ENCODE data around the gene CORO1C.

Gene CORO1C

DNA sequence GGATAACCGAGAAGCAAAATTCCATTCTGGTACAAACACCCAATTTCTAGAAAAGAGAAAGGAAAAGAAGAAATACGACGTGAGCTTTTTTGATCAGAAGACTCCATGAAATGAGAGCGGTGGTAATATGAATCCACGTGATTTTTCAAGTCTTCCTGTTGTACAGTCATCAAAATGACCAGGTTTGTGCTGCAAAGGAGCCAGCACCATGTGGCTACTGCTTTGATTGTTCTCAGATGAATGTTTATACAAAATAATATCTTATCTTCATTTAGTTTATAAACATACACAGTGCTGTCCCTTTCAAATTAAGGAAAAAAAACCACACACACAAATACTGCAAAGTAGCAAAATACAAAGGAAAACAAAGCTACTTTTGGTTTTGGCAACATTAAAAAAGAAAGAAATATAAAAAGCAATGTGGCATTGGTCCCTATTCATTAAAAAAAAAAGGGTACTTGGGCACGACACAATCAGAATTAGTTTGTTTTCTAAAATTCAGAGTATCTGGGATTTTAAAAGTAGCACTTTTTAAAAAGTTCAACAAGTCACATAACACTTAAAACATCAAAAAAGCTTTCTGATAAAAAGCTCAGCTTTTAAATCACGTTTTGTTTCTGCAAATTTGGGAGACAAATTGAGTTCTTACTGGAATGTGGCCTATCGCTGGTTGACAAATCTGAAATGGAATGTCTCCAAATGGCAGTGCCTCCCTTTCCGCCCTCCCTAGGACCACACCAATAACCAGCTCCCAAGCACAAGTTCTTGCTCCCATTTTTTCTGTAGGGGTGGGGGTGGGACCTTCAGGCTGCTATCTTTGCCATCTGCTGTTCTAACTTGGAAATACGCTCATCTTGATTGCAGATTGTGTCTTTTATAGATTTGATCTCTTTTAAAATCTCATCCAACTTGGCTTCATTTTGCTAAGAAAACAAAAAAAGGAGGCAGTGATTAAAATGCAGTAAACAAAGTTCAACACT is 84.4 kb downstream of the CORO1C start:
- no peak for DNase-seq

- no peak for DNase-seq
Observed at GRCh38 chr12:108645686-108646599, 85.4 kb downstream of the CORO1C start.

GRCh38 chr12:108644811-108645120 is 86.6 kb downstream of the CORO1C start:
- no peak for DNase-seq

GRCh38 chr12:108643941-108644810 is 87.1 kb downstream of the CORO1C start:
- DNase-seq: no peak

GRCh38 chr12:108642899-108643654 is 88.2 kb downstream of the CORO1C start:
- DNase-seq: no peak

DNA sequence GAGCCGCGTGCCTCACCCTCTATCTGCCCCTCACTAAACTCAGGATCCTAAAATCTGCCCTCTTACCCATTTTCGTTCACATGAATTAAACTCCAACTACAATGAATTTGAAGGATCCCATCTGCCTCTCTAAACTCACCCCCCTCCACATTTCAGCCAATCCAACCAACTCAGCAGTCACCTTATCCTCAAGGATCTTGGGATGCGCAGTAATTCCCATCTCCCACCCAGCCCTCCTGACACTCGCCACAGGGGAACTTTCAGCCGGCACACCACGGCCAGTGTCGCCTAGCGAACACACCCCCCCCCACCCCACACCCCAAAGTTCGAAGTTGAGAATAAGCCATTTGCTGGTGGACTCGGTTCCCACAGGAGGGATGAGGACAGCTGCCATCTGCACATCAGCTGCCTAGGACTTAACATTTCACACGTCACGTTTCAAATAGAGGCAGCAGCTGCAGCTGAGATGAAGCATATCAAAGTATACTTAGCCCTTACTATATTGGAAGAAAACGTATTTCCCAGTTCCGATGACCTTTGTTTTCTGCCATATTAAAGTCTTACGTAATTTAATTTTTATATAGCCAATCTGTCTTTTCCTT is 88.9 kb downstream of the CORO1C start:
- DNase-seq: peak; percentile 88

DNA sequence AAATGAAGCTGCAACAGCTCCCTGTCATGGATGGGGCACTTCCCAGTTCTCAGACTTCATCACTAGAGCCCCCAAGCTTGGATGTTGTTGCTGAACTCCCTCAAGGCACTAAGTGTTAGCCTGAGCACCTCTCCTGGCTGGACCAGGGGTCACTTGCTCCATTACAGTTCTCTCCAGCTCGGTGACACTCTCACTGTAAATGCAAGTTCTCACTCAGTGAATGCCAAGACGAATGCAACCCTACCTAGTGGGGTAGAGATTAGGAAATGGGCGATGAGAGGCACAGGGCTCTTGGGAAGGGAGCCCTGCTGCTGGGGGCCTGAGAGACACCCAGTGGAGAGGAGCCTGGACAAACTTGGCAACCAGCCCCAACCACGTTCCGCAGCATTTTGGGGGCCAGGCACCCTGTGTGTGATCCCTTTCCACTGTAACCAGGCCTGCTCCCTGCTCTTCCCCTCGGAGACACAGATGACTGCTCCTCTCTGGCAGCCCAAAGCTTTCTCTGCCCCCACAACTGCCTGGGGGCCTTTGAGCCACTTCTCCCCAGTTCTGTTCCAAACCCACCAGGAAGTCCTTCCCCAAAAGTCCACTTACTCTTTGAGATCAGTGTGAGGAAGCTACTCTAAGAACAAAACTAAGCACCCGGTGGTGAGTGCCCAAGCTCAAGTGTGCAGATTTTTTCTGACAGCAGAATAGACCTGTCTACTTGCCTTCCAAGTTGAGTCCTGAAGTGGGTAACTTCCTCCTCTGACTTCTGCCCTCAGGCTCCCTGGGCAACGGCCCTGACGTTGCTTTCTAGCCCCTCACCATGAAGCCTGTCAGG is 89.7 kb downstream of the CORO1C start:
- DNase-seq: no peak

- peak; percentile 72 for DNase-seq
Observed at GRCh38 chr12:108640802-108641445, 90.4 kb downstream of the CORO1C start.

DNA sequence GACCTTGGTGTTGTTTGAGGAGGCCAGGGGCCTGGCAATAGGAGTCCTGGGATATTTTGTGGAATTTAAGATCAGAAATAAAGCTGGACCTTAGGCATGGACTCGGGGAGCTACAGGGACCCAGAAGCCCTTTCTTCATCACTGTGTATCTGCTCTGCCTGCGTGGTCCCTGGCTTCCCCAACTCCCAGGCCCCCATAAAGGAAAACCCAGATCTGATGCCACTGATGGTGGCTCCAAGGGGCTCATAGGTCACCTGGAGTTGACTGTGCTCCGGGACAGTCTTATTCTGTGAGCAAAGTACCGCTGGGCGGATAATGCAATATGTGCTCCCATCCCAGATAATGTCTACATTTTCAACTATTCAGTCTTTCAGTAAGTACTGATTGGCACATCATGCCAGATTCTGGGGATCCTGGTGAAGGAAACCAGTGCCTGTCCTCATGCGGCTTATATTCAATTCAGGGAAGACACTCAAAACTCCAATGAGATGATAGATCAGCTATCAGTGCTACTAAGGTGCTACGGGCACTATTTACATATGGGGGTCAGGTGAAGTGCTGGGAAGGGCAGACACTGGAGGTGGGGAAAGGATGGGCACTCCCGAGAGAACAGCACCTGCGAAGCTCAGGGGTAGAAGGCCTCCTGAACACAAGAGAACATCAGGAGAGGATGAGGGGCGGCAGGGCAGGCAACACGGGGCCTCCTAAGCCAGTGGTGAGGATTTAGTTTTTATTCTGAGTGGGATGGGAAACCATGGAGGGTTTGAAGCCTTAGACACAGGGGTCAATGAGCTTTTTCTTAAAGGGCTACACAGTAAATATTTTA is 92.1 kb downstream of the CORO1C start:
- no peak for DNase-seq

- DNase-seq: no peak
Observed at GRCh38 chr12:108638141-108638827, 93.0 kb downstream of the CORO1C start.

- DNase-seq: no peak
Observed at GRCh38 chr12:108637222-108637971, 93.9 kb downstream of the CORO1C start.

DNA sequence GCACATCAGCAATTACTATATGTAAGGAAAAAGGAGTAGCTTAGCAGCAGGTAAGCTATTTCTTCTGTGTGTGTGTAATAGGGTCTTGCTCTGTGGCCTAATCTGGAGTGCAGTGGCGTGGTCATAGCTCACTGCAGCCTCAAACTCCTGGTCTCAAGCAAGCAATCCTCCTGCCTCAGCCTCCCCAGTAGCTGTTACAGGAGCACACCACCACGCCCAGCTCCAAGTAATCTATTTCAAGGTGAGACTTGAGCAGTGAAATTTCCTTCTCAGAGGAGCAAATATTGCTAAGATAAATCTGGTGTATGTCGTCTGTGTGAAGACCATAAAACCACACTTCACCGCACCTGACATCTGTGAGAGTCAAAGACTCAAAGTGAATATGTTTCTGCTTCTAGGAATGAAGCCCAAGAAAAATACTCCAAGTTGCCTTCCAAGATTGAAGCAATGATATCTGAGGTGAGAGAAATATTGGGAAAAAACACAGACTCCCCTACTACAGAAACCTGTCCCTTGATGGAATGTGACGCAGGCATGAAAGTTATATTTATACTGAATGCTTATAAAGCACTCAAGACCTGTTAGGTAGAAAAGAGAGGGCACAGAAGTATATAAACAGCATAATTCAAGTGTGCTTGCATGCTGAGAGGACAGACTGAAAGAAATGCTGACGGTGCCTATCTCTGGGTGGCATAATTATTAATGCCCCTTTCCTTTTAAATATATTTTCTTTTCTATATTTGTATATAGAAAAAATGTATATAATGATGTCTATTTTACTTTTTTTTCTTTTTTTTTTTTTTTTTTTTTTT is 95.1 kb downstream of the CORO1C start:
- no peak for DNase-seq

GRCh38 chr12:108635201-108635996 is 95.9 kb downstream of the CORO1C start:
- DNase-seq: peak; percentile 32

DNA sequence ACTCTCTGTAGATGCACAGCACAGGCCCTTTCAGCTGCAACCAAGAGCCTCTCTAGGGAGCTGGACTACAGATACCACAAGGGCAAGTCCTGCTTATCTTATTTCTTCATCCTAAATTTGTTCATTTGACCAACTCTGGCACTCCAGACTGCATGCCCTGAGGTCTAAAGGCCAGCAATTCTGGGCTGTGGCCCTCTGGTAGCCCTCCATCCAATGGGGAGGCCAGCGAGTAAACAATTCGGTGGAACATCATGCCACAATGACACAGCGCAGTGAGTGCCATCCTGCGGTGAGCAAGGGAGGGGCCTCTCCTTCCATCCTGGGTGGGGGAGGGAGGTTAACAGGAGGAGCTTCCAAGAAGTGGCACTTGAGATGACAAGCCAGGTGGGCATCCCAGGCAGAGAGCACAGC is 97.0 kb downstream of the CORO1C start:
- DNase-seq: peak; percentile 64

- DNase-seq: no peak
Observed at GRCh38 chr12:108633534-108634248, 97.6 kb downstream of the CORO1C start, which contains the start of gene SELPLG. Gene SELPLG (minus strand): TSS chr12:108633894. CDS start chr12:108624307, 9,587 bp downstream.

Measured in NCI-H2171 treated with DMSO at 0.1 percent for 48 hours (cell line).